ENCODE results near the gene KIF15. TPM values are rescaled to one million over a fixed set of nuclear protein-coding genes. Genes with fewer than 3 reads are reported as not detected.
A peak's percentile ranks its signal among the peaks of the same experiment; 100 is the strongest.
"Not testable (repeated sequence)": the region's sequence is repeated elsewhere in the genome, so short reads cannot be mapped to it uniquely, and the experiment has no call there.

The KIF15 gene
- total RNA-seq, 4 donors from 2014 or later, result 0.95 to 11.5 (median 0.96) TPM; not detected in 1

- H3K4me3 ChIP-seq, result no peak overlapping the region
- no peaks in the 10 kb centered on the region for H3K9me3 ChIP-seq
- TF ChIP-seq POLR2AphosphoS5 (IDR thresholded peaks at IDR 0.05) (no peak), POLR2A (IDR thresholded peaks at IDR 0.05) (no peak), CTCF (IDR thresholded peaks at IDR 0.05) (no peak), EP300 (IDR thresholded peaks at IDR 0.05; ENCODE audit: low read depth) (no peak)
- in situ Hi-C loops (cut with MboI; ENCODE audit: low pct_ligation_motif_present in 1 of 4, low pct_unique_long_range_greater_than_20kb in 1 of 4, low sequenced_read_pairs in 3 of 4) (no loop called here), intact Hi-C loops (cut with DNase I; ENCODE audit: low total_unique reads) (no loop called here)
- DNase-seq, result no peak
- peak overlapping the region in 2 of 4 donors; percentile 7 to 33 for H3K27ac ChIP-seq
- H3K36me3 ChIP-seq, result no peaks in the 10 kb centered on the region
- 76 to 84% methylated on average over 5 to 7 of the region's 7 CpGs for WGBS, 2 donors (ENCODE audit: low coverage in 1 of 2)
- no peaks in the 10 kb centered on the region for H3K27me3 ChIP-seq
- H3K4me1 ChIP-seq, result peaks cover 0 to 5% (median 0%) of the 10 kb centered on the region in 4 donors
These were observed 84.2 kb downstream of the KIF15 start for GRCh38 chr3:44845528-44846520.

DNA sequence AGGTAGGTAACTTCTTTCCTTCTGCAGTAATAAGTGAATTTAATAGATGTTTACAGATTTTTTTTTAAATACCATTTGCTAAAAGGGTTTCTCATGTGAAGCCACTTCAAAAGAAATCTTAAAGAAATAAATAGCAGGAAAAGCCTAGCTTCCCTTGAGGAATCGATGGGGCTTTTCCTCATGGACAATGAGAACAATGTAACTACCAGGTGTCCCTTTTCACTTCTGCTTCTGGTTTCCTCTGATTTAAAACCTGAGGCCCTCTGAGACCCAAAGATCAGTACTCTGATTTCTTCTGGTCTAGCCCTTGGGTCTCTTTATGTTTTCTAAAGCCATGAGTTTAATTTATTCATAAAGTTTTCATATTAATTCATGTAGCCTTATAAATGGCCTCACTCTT is 87.0 kb downstream of the KIF15 start:
- no peak for TF ChIP-seq POLR2A (IDR thresholded peaks at IDR 0.05)
- TF ChIP-seq POLR2AphosphoS5 (IDR thresholded peaks at IDR 0.05), result no peak
- TF ChIP-seq EP300 (IDR thresholded peaks at IDR 0.05; ENCODE audit: low read depth), result no peak
- no peak for TF ChIP-seq CTCF (IDR thresholded peaks at IDR 0.05)
- 80 to 87% methylated on average over 1 of the region's 1 CpG for WGBS, 2 donors (ENCODE audit: low coverage in 1 of 2)
- intact Hi-C loops (cut with DNase I; ENCODE audit: low total_unique reads), result no loop called here

DNA sequence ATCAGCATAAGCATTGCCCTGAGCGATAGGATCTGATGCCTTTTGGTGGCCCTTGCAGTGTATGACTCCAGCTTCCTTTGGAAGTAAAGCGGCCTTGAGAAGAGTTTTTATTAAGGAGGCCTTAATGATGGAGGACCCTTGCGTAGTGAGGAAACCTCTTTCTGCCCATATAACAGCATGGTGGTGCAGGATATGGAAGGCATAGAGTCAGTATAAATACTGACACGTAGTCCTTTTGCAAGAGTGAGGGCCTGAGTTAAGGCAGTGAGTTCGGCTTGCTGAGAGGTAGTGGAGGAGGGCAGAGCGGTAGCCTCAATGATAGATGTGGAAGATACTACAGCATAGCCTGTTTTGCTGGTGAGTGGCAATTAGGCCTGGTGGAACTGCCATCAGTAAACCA is 95.1 kb downstream of the KIF15 start:
- intact Hi-C loops (cut with DNase I; ENCODE audit: low total_unique reads), result loop anchor here (10.0 kb wide), 1 partner anchor 92 kb away; the partner anchor contains the start of genes KIAA1143 and KIF15

More for the DNA sequence above, 87.0 kb downstream of the KIF15 start:
- Histone ChIP-seq H3K9me3 (no peaks in the 10 kb centered on the region), H3K27ac (no peak overlapping the region), H3K4me1 (peaks cover 0 to 5% (median 0%) of the 10 kb centered on the region in 4 donors), H3K27me3 (no peaks in the 10 kb centered on the region), H3K4me3 (no peak overlapping the region), H3K36me3 (no peaks in the 10 kb centered on the region)
- DNase-seq, result no peak
- in situ Hi-C loops (cut with MboI; ENCODE audit: low pct_ligation_motif_present in 1 of 4, low pct_unique_long_range_greater_than_20kb in 1 of 4, low sequenced_read_pairs in 3 of 4), result no loop called here

DNA sequence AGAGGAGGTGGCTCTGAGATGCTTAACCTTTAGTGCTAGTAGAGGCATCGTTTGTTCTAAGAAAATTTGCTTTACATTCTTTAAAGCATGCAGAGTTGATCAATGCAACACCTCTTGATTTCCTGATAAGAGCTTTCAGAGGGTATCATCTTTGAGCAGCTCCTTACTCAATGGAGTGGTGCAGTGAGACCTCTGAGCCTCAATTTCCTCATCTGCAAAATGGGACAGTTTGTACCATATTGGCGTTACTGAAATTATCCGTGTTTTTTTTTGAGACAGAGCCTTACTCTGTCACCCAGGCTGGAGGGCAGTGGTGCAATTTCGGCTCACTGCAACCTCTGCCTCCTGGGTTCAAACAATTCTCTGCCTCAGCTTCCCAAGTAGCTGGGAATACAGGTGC is 98.5 kb downstream of the KIF15 start:
- in situ Hi-C loops (cut with MboI; ENCODE audit: low pct_ligation_motif_present in 1 of 4, low pct_unique_long_range_greater_than_20kb in 1 of 4, low sequenced_read_pairs in 3 of 4), result no loop called here
- Histone ChIP-seq H3K36me3 (no peaks in the 10 kb centered on the region), H3K27ac (no peak overlapping the region), H3K4me3 (no peak overlapping the region), H3K27me3 (no peaks in the 10 kb centered on the region), H3K9me3 (no peaks in the 10 kb centered on the region), H3K4me1 (peaks cover 7 to 13% (median 8%) of the 10 kb centered on the region in 4 donors)
- 96 to 100% methylated on average over 2 to 4 of the region's 4 CpGs for WGBS, 2 donors (ENCODE audit: low coverage in 1 of 2)
- DNase-seq, result no peak
- intact Hi-C loops (cut with DNase I; ENCODE audit: low total_unique reads), result loop anchor here (5.0 kb wide), 1 partner anchor 243 kb away; no protein-coding TSS in a partner anchor
- TF ChIP-seq CTCF (IDR thresholded peaks at IDR 0.05), result no peak
- no peak for TF ChIP-seq POLR2A (IDR thresholded peaks at IDR 0.05)
- no peak for TF ChIP-seq EP300 (IDR thresholded peaks at IDR 0.05; ENCODE audit: low read depth)
- TF ChIP-seq POLR2AphosphoS5 (IDR thresholded peaks at IDR 0.05), result no peak

More for the DNA sequence above, 95.1 kb downstream of the KIF15 start:
- DNase-seq; H3K4me3 ChIP-seq; H3K4me1 ChIP-seq; H3K9me3 ChIP-seq; H3K27me3 ChIP-seq; in situ Hi-C loops (cut with MboI; ENCODE audit: low pct_ligation_motif_present in 1 of 4, low pct_unique_long_range_greater_than_20kb in 1 of 4, low sequenced_read_pairs in 3 of 4); H3K36me3 ChIP-seq; H3K27ac ChIP-seq: not testable (repeated sequence)
- 91 to 98% methylated on average over 6 of the region's 6 CpGs for WGBS, 2 donors (ENCODE audit: low coverage in 1 of 2)
